ENCODE results near the gene XPOT. TPM values are rescaled to one million over a fixed set of nuclear protein-coding genes. Genes with fewer than 3 reads are reported as not detected.
A peak's percentile ranks its signal among the peaks of the same experiment; 100 is the strongest.

The XPOT gene
- polyA plus RNA-seq, 2 donors, result 14.2 to 19.0 TPM

GRCh38 chr12:64446295-64446694 is 42.1 kb downstream of the XPOT start:
- 61 to 69% methylated on average over 1 of the region's 1 CpG for WGBS, 2 donors
- Histone ChIP-seq H3K9me3 (ENCODE audit: control insufficient read depth in 2 of 2, insufficient read depth in 1 of 2, low read depth in 1 of 2, low read length in 1 of 2) (no peaks in the 10 kb centered on the region), H3K36me3 (ENCODE audit: control insufficient read depth in 2 of 2, insufficient read depth in 2 of 2, low read length in 1 of 2) (peaks cover 0 to 10% of the 10 kb centered on the region in 2 donors), H3K4me3 (ENCODE audit: low read depth in 1 of 2, low read length in 2 of 2) (no peak overlapping the region), H3K27me3 (ENCODE audit: control insufficient read depth in 1 of 2, insufficient read depth in 2 of 2, low read length in 2 of 2) (no peaks in the 10 kb centered on the region), H3K4me1 (ENCODE audit: control insufficient read depth in 2 of 2, insufficient read depth in 2 of 2, low read length in 1 of 2) (no peaks in the 10 kb centered on the region), H3K27ac (ENCODE audit: low read depth in 2 of 2, low read length in 1 of 2) (no peak overlapping the region)

GRCh38 chr12:64450057-64450640 is 46.0 kb downstream of the XPOT start:
- Histone ChIP-seq H3K36me3 (ENCODE audit: control insufficient read depth in 2 of 2, insufficient read depth in 2 of 2, low read length in 1 of 2) (peaks cover 0 to 4% of the 10 kb centered on the region in 2 donors), H3K9me3 (ENCODE audit: control insufficient read depth in 2 of 2, insufficient read depth in 1 of 2, low read depth in 1 of 2, low read length in 1 of 2) (no peaks in the 10 kb centered on the region), H3K4me3 (ENCODE audit: low read depth in 1 of 2, low read length in 2 of 2) (no peak overlapping the region), H3K27me3 (ENCODE audit: control insufficient read depth in 1 of 2, insufficient read depth in 2 of 2, low read length in 2 of 2) (no peaks in the 10 kb centered on the region), H3K27ac (ENCODE audit: low read depth in 2 of 2, low read length in 1 of 2) (no peak overlapping the region), H3K4me1 (ENCODE audit: control insufficient read depth in 2 of 2, insufficient read depth in 2 of 2, low read length in 1 of 2) (no peaks in the 10 kb centered on the region)
- 55 to 70% methylated on average over 2 of the region's 2 CpGs for WGBS, 2 donors

- Histone ChIP-seq H3K27me3 (ENCODE audit: control insufficient read depth in 1 of 2, insufficient read depth in 2 of 2, low read length in 2 of 2) (no peaks in the 10 kb centered on the region), H3K27ac (ENCODE audit: low read depth in 2 of 2, low read length in 1 of 2) (peak overlapping the region in 1 of 2 donors; percentile 22), H3K9me3 (ENCODE audit: control insufficient read depth in 2 of 2, insufficient read depth in 1 of 2, low read depth in 1 of 2, low read length in 1 of 2) (no peaks in the 10 kb centered on the region), H3K4me1 (ENCODE audit: control insufficient read depth in 2 of 2, insufficient read depth in 2 of 2, low read length in 1 of 2) (no peaks in the 10 kb centered on the region), H3K4me3 (ENCODE audit: low read depth in 1 of 2, low read length in 2 of 2) (peak overlapping the region in 1 of 2 donors; percentile 96), H3K36me3 (ENCODE audit: control insufficient read depth in 2 of 2, insufficient read depth in 2 of 2, low read length in 1 of 2) (peaks cover 0 to 4% of the 10 kb centered on the region in 2 donors)
- 19 to 22% methylated on average over 8 of the region's 8 CpGs for WGBS, 2 donors
These were observed 46.7 kb downstream of the XPOT start for GRCh38 chr12:64450711-64451486.

GRCh38 chr12:64451687-64452558 is 47.7 kb downstream of the XPOT start, which contains the start of gene TBK1:
Gene TBK1, plus strand, starts transcription at chr12:64452120. Its CDS starts 3,751 bp downstream, at chr12:64455871.
- no peaks in the 10 kb centered on the region for H3K27me3 ChIP-seq (ENCODE audit: control insufficient read depth in 1 of 2, insufficient read depth in 2 of 2, low read length in 2 of 2)
- H3K4me1 ChIP-seq (ENCODE audit: control insufficient read depth in 2 of 2, insufficient read depth in 2 of 2, low read length in 1 of 2), result no peaks in the 10 kb centered on the region
- H3K9me3 ChIP-seq (ENCODE audit: control insufficient read depth in 2 of 2, insufficient read depth in 1 of 2, low read depth in 1 of 2, low read length in 1 of 2), result no peaks in the 10 kb centered on the region
- H3K27ac ChIP-seq (ENCODE audit: low read depth in 2 of 2, low read length in 1 of 2), result peak within 1 kb of the TSS; percentile 98 to 99
- WGBS, 2 donors, result 0 to 1% methylated on average over 69 to 94 of the region's 94 CpGs
- peaks cover 0 to 2% of the 10 kb centered on the region in 2 donors for H3K36me3 ChIP-seq (ENCODE audit: control insufficient read depth in 2 of 2, insufficient read depth in 2 of 2, low read length in 1 of 2)
- peak within 1 kb of the TSS; percentile 96 for H3K4me3 ChIP-seq (ENCODE audit: low read depth in 1 of 2, low read length in 2 of 2)

- peak overlapping the region; percentile 98 to 99 for H3K27ac ChIP-seq (ENCODE audit: low read depth in 2 of 2, low read length in 1 of 2)
- no peaks in the 10 kb centered on the region for H3K36me3 ChIP-seq (ENCODE audit: control insufficient read depth in 2 of 2, insufficient read depth in 2 of 2, low read length in 1 of 2)
- H3K27me3 ChIP-seq (ENCODE audit: control insufficient read depth in 1 of 2, insufficient read depth in 2 of 2, low read length in 2 of 2), result no peaks in the 10 kb centered on the region
- no peaks in the 10 kb centered on the region for H3K4me1 ChIP-seq (ENCODE audit: control insufficient read depth in 2 of 2, insufficient read depth in 2 of 2, low read length in 1 of 2)
- H3K9me3 ChIP-seq (ENCODE audit: control insufficient read depth in 2 of 2, insufficient read depth in 1 of 2, low read depth in 1 of 2, low read length in 1 of 2), result no peaks in the 10 kb centered on the region
- peak overlapping the region; percentile 96 for H3K4me3 ChIP-seq (ENCODE audit: low read depth in 1 of 2, low read length in 2 of 2)
- WGBS, 2 donors, result 0 to 1% methylated on average over 16 of the region's 16 CpGs
These were observed 48.6 kb downstream of the XPOT start for GRCh38 chr12:64452559-64453329.

GRCh38 chr12:64455506-64455905 is 51.3 kb downstream of the XPOT start:
- H3K4me3 ChIP-seq (ENCODE audit: low read depth in 1 of 2, low read length in 2 of 2), result no peak overlapping the region
- H3K9me3 ChIP-seq (ENCODE audit: control insufficient read depth in 2 of 2, insufficient read depth in 1 of 2, low read depth in 1 of 2, low read length in 1 of 2), result no peaks in the 10 kb centered on the region
- H3K27me3 ChIP-seq (ENCODE audit: control insufficient read depth in 1 of 2, insufficient read depth in 2 of 2, low read length in 2 of 2), result no peaks in the 10 kb centered on the region
- WGBS, 2 donors, result 76 to 83% methylated on average over 1 of the region's 1 CpG
- H3K4me1 ChIP-seq (ENCODE audit: control insufficient read depth in 2 of 2, insufficient read depth in 2 of 2, low read length in 1 of 2), result peaks cover 0 to 2% of the 10 kb centered on the region in 2 donors
- H3K27ac ChIP-seq (ENCODE audit: low read depth in 2 of 2, low read length in 1 of 2), result no peak overlapping the region
- H3K36me3 ChIP-seq (ENCODE audit: control insufficient read depth in 2 of 2, insufficient read depth in 2 of 2, low read length in 1 of 2), result no peaks in the 10 kb centered on the region

- H3K27ac ChIP-seq (ENCODE audit: low read depth in 2 of 2, low read length in 1 of 2), result no peak overlapping the region
These were observed 51.9 kb downstream of the XPOT start for GRCh38 chr12:64456119-64456518.

GRCh38 chr12:64457032-64457431 is 52.8 kb downstream of the XPOT start:
- Histone ChIP-seq H3K4me1 (ENCODE audit: control insufficient read depth in 2 of 2, insufficient read depth in 2 of 2, low read length in 1 of 2) (peaks cover 0 to 2% of the 10 kb centered on the region in 2 donors), H3K27me3 (ENCODE audit: control insufficient read depth in 1 of 2, insufficient read depth in 2 of 2, low read length in 2 of 2) (no peaks in the 10 kb centered on the region), H3K9me3 (ENCODE audit: control insufficient read depth in 2 of 2, insufficient read depth in 1 of 2, low read depth in 1 of 2, low read length in 1 of 2) (no peaks in the 10 kb centered on the region), H3K36me3 (ENCODE audit: control insufficient read depth in 2 of 2, insufficient read depth in 2 of 2, low read length in 1 of 2) (peaks cover 3 to 6% of the 10 kb centered on the region in 2 donors), H3K27ac (ENCODE audit: low read depth in 2 of 2, low read length in 1 of 2) (no peak overlapping the region), H3K4me3 (ENCODE audit: low read depth in 1 of 2, low read length in 2 of 2) (no peak overlapping the region)
- WGBS, 2 donors, result 65 to 67% methylated on average over 6 of the region's 6 CpGs

More at GRCh38 chr12:64456119-64456518, 51.9 kb downstream of the XPOT start:
- no peaks in the 10 kb centered on the region for H3K36me3 ChIP-seq (ENCODE audit: control insufficient read depth in 2 of 2, insufficient read depth in 2 of 2, low read length in 1 of 2)
- no peaks in the 10 kb centered on the region for H3K9me3 ChIP-seq (ENCODE audit: control insufficient read depth in 2 of 2, insufficient read depth in 1 of 2, low read depth in 1 of 2, low read length in 1 of 2)
- no peaks in the 10 kb centered on the region for H3K27me3 ChIP-seq (ENCODE audit: control insufficient read depth in 1 of 2, insufficient read depth in 2 of 2, low read length in 2 of 2)
- H3K4me3 ChIP-seq (ENCODE audit: low read depth in 1 of 2, low read length in 2 of 2), result no peak overlapping the region
- peaks cover 0 to 2% of the 10 kb centered on the region in 2 donors for H3K4me1 ChIP-seq (ENCODE audit: control insufficient read depth in 2 of 2, insufficient read depth in 2 of 2, low read length in 1 of 2)

- Histone ChIP-seq H3K4me3 (ENCODE audit: low read depth in 1 of 2, low read length in 2 of 2) (no peak overlapping the region), H3K27me3 (ENCODE audit: control insufficient read depth in 1 of 2, insufficient read depth in 2 of 2, low read length in 2 of 2) (no peaks in the 10 kb centered on the region), H3K9me3 (ENCODE audit: control insufficient read depth in 2 of 2, insufficient read depth in 1 of 2, low read depth in 1 of 2, low read length in 1 of 2) (no peaks in the 10 kb centered on the region), H3K36me3 (ENCODE audit: control insufficient read depth in 2 of 2, insufficient read depth in 2 of 2, low read length in 1 of 2) (peaks cover 3 to 6% of the 10 kb centered on the region in 2 donors), H3K4me1 (ENCODE audit: control insufficient read depth in 2 of 2, insufficient read depth in 2 of 2, low read length in 1 of 2) (peaks cover 0 to 2% of the 10 kb centered on the region in 2 donors), H3K27ac (ENCODE audit: low read depth in 2 of 2, low read length in 1 of 2) (no peak overlapping the region)
- WGBS, 2 donors, result 83 to 85% methylated on average over 3 of the region's 3 CpGs
These were observed 53.3 kb downstream of the XPOT start for GRCh38 chr12:64457466-64457865.
